SK-N-SH treated with all-trans-retinoic acid at 6 μM for 48 hours (cell line): ENCODE results near the gene HSF2BP.

Experiments
- CREB5 ChIP-seq: fragments of 250-450 bp; sonication (Bioruptor Pico); IDR thresholded peaks from 2 replicates; pipeline ENCODE4 v1.5.1; 2020; ENCODE audit warnings: low read depth, mild to moderate bottlenecking, moderate library complexity
- CSDC2 ChIP-seq: fragments of 250-450 bp; sonication (Bioruptor Pico); IDR thresholded peaks from 2 replicates; pipeline ENCODE4 v1.5.0; 2020; ENCODE audit warnings: mild to moderate bottlenecking, moderate library complexity
- CSRNP3 ChIP-seq: fragments of 250-450 bp; sonication (Bioruptor Pico); IDR thresholded peaks from 2 replicates; pipeline ENCODE4 v1.5.1; 2021; ENCODE audit warnings: mild to moderate bottlenecking, moderate library complexity
- GLIS3 ChIP-seq: fragments of 250-450 bp; sonication (Bioruptor Pico); IDR thresholded peaks from 2 replicates; pipeline ENCODE4 v1.5.0; 2020; ENCODE audit warnings: mild to moderate bottlenecking, moderate library complexity
- ISL1 ChIP-seq: fragments of 250-450 bp; sonication (Bioruptor Pico); IDR thresholded peaks from 2 replicates; pipeline ENCODE4 v2.1.2; 2022; ENCODE audit warnings: mild to moderate bottlenecking, moderate library complexity
- PATZ1 ChIP-seq: fragments of 250-450 bp; sonication (Bioruptor Pico); IDR thresholded peaks from 2 replicates; pipeline ENCODE4 v1.8.0; 2020; ENCODE audit warnings: mild to moderate bottlenecking, moderate library complexity, borderline replicate concordance
- RARB ChIP-seq: fragments of 250-450 bp; sonication (Bioruptor Pico); IDR thresholded peaks from 2 replicates; pipeline ENCODE4 v1.8.0; 2021; ENCODE audit warnings: mild to moderate bottlenecking, moderate library complexity
- SNAI2 ChIP-seq: fragments of 250-450 bp; sonication (Bioruptor Pico); IDR thresholded peaks from 2 replicates; pipeline ENCODE4 v1.5.0; 2020; ENCODE audit warnings: mild to moderate bottlenecking, moderate library complexity
- TOX ChIP-seq: fragments of 250-450 bp; sonication (Bioruptor Pico); IDR thresholded peaks from 2 replicates; pipeline ENCODE4 v1.8.0; 2021; ENCODE audit warnings: mild to moderate bottlenecking, moderate library complexity, borderline replicate concordance
- ZFP3 ChIP-seq: fragments of 250-450 bp; sonication (Bioruptor Pico); IDR thresholded peaks from 2 replicates; pipeline ENCODE4 v1.5.0; 2020; ENCODE audit warnings: mild to moderate bottlenecking, moderate library complexity
- ZFP30 ChIP-seq: fragments of 450-650 bp; formaldehyde crosslinking; IDR thresholded peaks from 2 replicates; pipeline ENCODE4 v1.5.0; 2022; ENCODE audit warnings: mild to moderate bottlenecking, moderate library complexity
- ZNF565 ChIP-seq: fragments of 450-650 bp; formaldehyde crosslinking; conservative IDR thresholded peaks from 2 replicates; pipeline ENCODE4 v1.5.0; 2020; ENCODE audit warnings: low read depth, mild to moderate bottlenecking, moderate library complexity
- ZNF70 ChIP-seq: fragments of 450-650 bp; formaldehyde crosslinking; IDR thresholded peaks from 2 replicates; pipeline ENCODE4 v1.5.0; 2020; ENCODE audit warnings: mild to moderate bottlenecking, moderate library complexity

- TF ChIP-seq PATZ1 (CRISPR knock-in tag) (no peak), ZNF565 (CRISPR knock-in tag) (no peak), SNAI2 (CRISPR knock-in tag) (no peak), RARB (CRISPR knock-in tag) (no peak), ZFP30 (CRISPR knock-in tag) (no peak), CSRNP3 (no peak), ZFP3 (CRISPR knock-in tag) (no peak), TOX (CRISPR knock-in tag) (no peak), CREB5 (no peak), ZNF70 (CRISPR knock-in tag) (no peak), ISL1 (CRISPR knock-in tag) (no peak), GLIS3 (no peak), CSDC2 (CRISPR knock-in tag) (no peak)
These were observed 40.8 kb upstream of the HSF2BP start for GRCh38 chr21:43699933-43700599.
